Esophagus muscularis mucosa (tissue), 4 donors: ENCODE measurements around the gene ZNF469. TPM values are rescaled to one million over a fixed set of nuclear protein-coding genes. Genes with fewer than 3 reads are reported as not detected.

Experiments
- DNase-seq: peaks from one replicate; pipeline ENCODE4 v3.0.0-alpha.2; 2017; ENCODE audit errors: extremely low spot score
- H3K27ac ChIP-seq, 4 donors: fragments of 200-600 bp; sonication (generic); replicated peaks in 1 of 4; 1 replicate in 3 of 4; 2 replicates in 1 of 4; pipeline ENCODE4 v1.5.1; 2016 to 2019; ENCODE audit warnings: mild to moderate bottlenecking in 1 of 4
- H3K27me3 ChIP-seq, 4 donors: fragments of 200-600 bp; sonication (generic); one replicate each; pipeline versions ENCODE4 v1.5.1 to v1.6.0; 2016 to 2019
- H3K36me3 ChIP-seq, 4 donors: fragments of 200-600 bp; sonication (generic); one replicate each; pipeline ENCODE4 v1.5.1; 2016 to 2019
- H3K4me1 ChIP-seq, 4 donors: fragments of 200-600 bp; sonication (generic); one replicate each; pipeline ENCODE4 v1.5.1; 2016 to 2019
- H3K4me3 ChIP-seq, 4 donors: fragments of 200-600 bp; sonication (generic); 1 replicate in 2 of 4; 2 replicates in 2 of 4; pipeline ENCODE4 v1.5.1; 2016 to 2019; ENCODE audit warnings: mild to moderate bottlenecking in 4 of 4, moderate library complexity in 1 of 4
- H3K9me3 ChIP-seq, 4 donors: fragments of 200-600 bp; sonication (generic); 1 replicate in 3 of 4; 2 replicates in 1 of 4; pipeline ENCODE4 v1.5.1; 2016 to 2019
- CTCF ChIP-seq, 3 experiments: fragments of 200-600 bp in 2 of 3; fragments of 450-650 bp in 1 of 3; sonication (generic) in 2 of 3; IDR thresholded peaks; one replicate each; pipeline ENCODE4 v1.5.1; 2017 to 2019; ENCODE audit warnings: antibody characterized with exemption in 3 of 3, mild to moderate bottlenecking in 2 of 3, moderate library complexity in 1 of 3
- EP300 ChIP-seq: sonication (generic); formaldehyde crosslinking; IDR thresholded peaks from one replicate; pipeline ENCODE4 v1.6.1; 2017; ENCODE audit warnings: antibody characterized with exemption
- POLR2A ChIP-seq: fragments of 450-650 bp; IDR thresholded peaks from one replicate; pipeline ENCODE4 v1.6.1; 2017; ENCODE audit warnings: antibody characterized with exemption, moderate library complexity, mild to moderate bottlenecking, low read depth
- POLR2AphosphoS5 ChIP-seq, 2 donors: sonication (generic); formaldehyde crosslinking; IDR thresholded peaks; one replicate each; pipeline ENCODE4 v1.6.1; 2017; ENCODE audit warnings: antibody characterized with exemption in 2 of 2
- WGBS: methylation state at CpG from one replicate; pipeline ENCODE4 v1.1.5; 2018; 5-methylcytosine and 5-hydroxymethylcytosine counted together
- intact Hi-C: fragments of 100-400 bp; cut with DNase I; formaldehyde crosslinking; loops from one replicate; pipeline ENCODE4 v1.15.1; 2023
- total RNA-seq, 4 donors: library from RNA; depleted of rRNA; stranded (reverse); fragments of >200 nt; gene quantifications; one replicate each; pipeline versions ENCODE4 v1.1.0 to v1.2.1, GENCODE V29; 2016

Gene ZNF469
- total RNA-seq, 4 donors from 2014 or later, result 1.2 to 3.7 (median 2.2) TPM

DNA sequence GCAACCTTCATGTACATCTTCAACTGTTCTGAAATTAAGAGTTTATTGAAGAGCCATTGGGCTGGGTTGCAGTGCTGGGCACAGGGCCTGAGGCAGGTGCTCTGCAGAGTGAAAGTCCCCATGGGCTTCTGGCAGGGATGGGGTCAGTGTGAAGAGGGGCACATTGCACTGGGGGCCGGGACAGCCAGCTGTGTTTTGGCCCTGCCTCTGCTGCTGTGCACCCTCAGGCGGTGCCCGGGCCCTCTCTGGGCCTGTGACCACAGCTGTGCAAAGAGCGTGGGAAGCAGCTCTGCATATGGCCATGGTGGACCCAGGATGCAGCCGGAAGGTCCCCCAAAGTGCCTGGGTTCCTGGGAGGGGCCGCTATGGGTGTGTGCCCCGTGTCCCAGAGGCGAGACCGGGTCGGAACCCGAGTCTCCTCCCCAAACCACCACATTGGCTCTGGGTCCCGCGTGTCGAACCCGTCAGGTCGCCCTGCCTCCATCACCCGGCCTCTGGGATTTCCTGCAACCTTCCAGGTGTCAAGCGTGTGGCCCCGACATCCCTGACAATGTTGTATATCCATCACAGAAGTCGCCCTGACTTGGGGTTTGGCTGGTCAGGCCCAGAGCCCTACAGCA is 38.2 kb upstream of the ZNF469 start:
- Histone ChIP-seq H3K27me3 (no peaks in the 10 kb centered on the region), H3K4me1 (no peaks in the 10 kb centered on the region), H3K4me3 (no peak overlapping the region), H3K9me3 (peaks cover 0 to 8% (median 0%) of the 10 kb centered on the region in 4 donors), H3K27ac (no peak overlapping the region), H3K36me3 (no peaks in the 10 kb centered on the region)
- DNase-seq, result no peak
- intact Hi-C loops, result no loop called here
- 100% methylated on average over 4 of the region's 20 CpGs for WGBS
- TF ChIP-seq POLR2AphosphoS5 (IDR thresholded peaks at IDR 0.05) (no peak), POLR2A (no peak), CTCF (IDR thresholded peaks at IDR 0.05) (no peak), EP300 (no peak)

GRCh38 chr16:88345031-88345720 is 37.6 kb upstream of the ZNF469 start:
- Histone ChIP-seq H3K27me3 (no peaks in the 10 kb centered on the region), H3K4me1 (no peaks in the 10 kb centered on the region), H3K9me3 (peaks cover 0 to 8% (median 0%) of the 10 kb centered on the region in 4 donors), H3K27ac (no peak overlapping the region), H3K4me3 (no peak overlapping the region), H3K36me3 (no peaks in the 10 kb centered on the region)
- intact Hi-C loops, result no loop called here
- WGBS, result 89% methylated on average over 17 of the region's 18 CpGs
- DNase-seq, result no peak
- no peak for TF ChIP-seq CTCF (IDR thresholded peaks at IDR 0.05)
- no peak for TF ChIP-seq POLR2AphosphoS5 (IDR thresholded peaks at IDR 0.05)
- no peak for TF ChIP-seq POLR2A
- no peak for TF ChIP-seq EP300

DNA sequence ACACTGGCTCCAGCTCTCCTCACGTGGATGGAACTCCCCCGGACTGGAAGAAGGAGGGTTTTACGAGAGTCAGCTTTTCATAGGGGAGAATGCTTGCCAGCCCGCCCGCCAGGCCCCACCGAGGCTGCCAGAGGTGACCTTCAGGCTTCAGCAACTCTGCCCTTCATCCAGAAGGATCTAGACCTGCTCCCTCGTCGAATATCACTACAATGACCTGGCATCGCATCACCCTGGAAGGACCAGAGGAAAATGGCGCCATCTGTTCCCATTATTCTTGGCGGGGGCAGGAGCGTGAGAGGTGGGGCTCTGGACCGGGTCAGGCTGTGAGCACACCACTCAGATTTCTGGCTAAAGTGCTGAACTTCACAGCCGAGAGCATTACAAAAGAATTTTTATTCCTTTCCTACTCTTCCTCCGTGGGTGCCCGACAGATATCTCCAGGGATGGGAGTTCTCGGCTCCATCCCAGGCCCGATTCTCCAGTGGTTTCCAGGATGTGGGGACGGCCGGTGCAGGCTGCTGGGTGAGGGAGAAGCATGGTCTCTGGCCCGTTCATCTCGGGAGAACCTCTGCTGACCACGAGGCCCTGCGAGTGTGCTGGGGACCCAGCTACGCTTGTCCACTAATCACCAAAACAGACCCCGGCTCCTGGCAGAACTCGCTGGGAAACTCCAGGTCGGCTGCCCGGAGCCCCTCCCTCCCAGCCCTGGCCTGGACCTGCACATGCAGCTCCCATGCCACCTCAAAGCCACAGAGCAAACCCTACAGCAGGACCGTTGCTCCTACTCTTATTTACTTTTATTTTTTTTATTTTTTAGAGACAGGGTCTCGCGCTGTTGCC is 36.8 kb upstream of the ZNF469 start:
- DNase-seq, result no peak
- TF ChIP-seq POLR2A, result no peak
- TF ChIP-seq EP300, result no peak
- no peak for TF ChIP-seq CTCF (IDR thresholded peaks at IDR 0.05)
- TF ChIP-seq POLR2AphosphoS5 (IDR thresholded peaks at IDR 0.05), result no peak
- Histone ChIP-seq H3K4me3 (no peak overlapping the region), H3K4me1 (no peaks in the 10 kb centered on the region), H3K9me3 (peaks cover 0 to 8% (median 0%) of the 10 kb centered on the region in 4 donors), H3K27me3 (no peaks in the 10 kb centered on the region), H3K27ac (no peak overlapping the region), H3K36me3 (no peaks in the 10 kb centered on the region)
- WGBS, result 88% methylated on average over 28 of the region's 32 CpGs
- intact Hi-C loops, result no loop called here

- no peaks in the 10 kb centered on the region for H3K4me1 ChIP-seq
- H3K9me3 ChIP-seq, result peaks cover 0 to 8% (median 0%) of the 10 kb centered on the region in 4 donors
- TF ChIP-seq CTCF (IDR thresholded peaks at IDR 0.05) (no peak), POLR2AphosphoS5 (IDR thresholded peaks at IDR 0.05) (no peak), POLR2A (no peak), EP300 (no peak)
- no peaks in the 10 kb centered on the region for H3K36me3 ChIP-seq
- no peak for DNase-seq
- intact Hi-C loops, result no loop called here
- no peak overlapping the region for H3K27ac ChIP-seq
- no peak overlapping the region for H3K4me3 ChIP-seq
- 96% methylated on average over 21 of the region's 26 CpGs for WGBS
- no peaks in the 10 kb centered on the region for H3K27me3 ChIP-seq
Observed at GRCh38 chr16:88346680-88347505, 35.9 kb upstream of the ZNF469 start.
